H1 (cell line): ENCODE data around the gene MAGI1. TPM values are rescaled to one million over a fixed set of nuclear protein-coding genes. Genes with fewer than 3 reads are reported as not detected.

Experiments
- CTCF ChIA-PET: fragments of 300-600 bp; sonication (Branson Sonifier 250); formaldehyde crosslinking; loops from one replicate; lab custom pipeline; 2021; ENCODE audit not compliant: partially characterized antibody; lab: Charles Lee
- POLR2A ChIA-PET: fragments of 300-600 bp; sonication (Branson Sonifier 250); formaldehyde crosslinking; loops from one replicate; lab custom pipeline; 2021; ENCODE audit warnings: inconsistent platforms; ENCODE audit not compliant: partially characterized antibody; lab: Charles Lee
- DNase-seq, 2 experiments: peaks; one replicate each; pipeline versions ENCODE4 v3.0.0 to v3.0.0-alpha.2; 2010 to 2022; ENCODE audit warnings: low spot score in 2 of 2, low read depth in 1 of 2, mixed read lengths in 1 of 2
- FAIRE-seq: peaks from 2 replicates; lab custom pipeline; 2011; peaks lifted over from hg19 to GRCh38; lab: Jason Lieb, UNC
- H2AFZ ChIP-seq: 2 replicates; pipeline ENCODE4 v1.8.1; 2012; ENCODE audit warnings: low read length, inconsistent platforms
- H2AK5ac ChIP-seq: 2 replicates; pipeline ENCODE4 v1.6.1; 2013; ENCODE audit warnings: low read depth, low read length
- H2BK120ac ChIP-seq: replicated peaks from 2 replicates; pipeline ENCODE3; 2013; ENCODE audit warnings: low read depth, low read length, inconsistent platforms
- H2BK12ac ChIP-seq: 2 replicates; pipeline ENCODE4 v1.6.1; 2013; ENCODE audit warnings: low read depth, low read length
- H2BK15ac ChIP-seq: 2 replicates; pipeline ENCODE4 v1.6.1; 2013; ENCODE audit warnings: low read length
- H2BK20ac ChIP-seq: 2 replicates; pipeline ENCODE4 v1.6.1; 2013; ENCODE audit warnings: low read length
- H2BK5ac ChIP-seq: 2 replicates; pipeline ENCODE4 v1.6.1; 2013; ENCODE audit warnings: low read depth, low read length
- H3K14ac ChIP-seq: 2 replicates; pipeline ENCODE4 v1.6.1; 2013; ENCODE audit warnings: inconsistent platforms; ENCODE audit not compliant: insufficient read length
- H3K18ac ChIP-seq: 2 replicates; pipeline ENCODE4 v1.6.1; 2013; ENCODE audit warnings: low read length; ENCODE audit errors: extremely low read depth
- H3K23ac ChIP-seq: 2 replicates; pipeline ENCODE4 v1.6.1; 2013; ENCODE audit warnings: inconsistent platforms; ENCODE audit not compliant: insufficient read length
- H3K23me2 ChIP-seq: 2 replicates; pipeline ENCODE4 v1.6.1; 2013; ENCODE audit warnings: low read depth, low read length
- H3K27ac ChIP-seq: 2 replicates; pipeline ENCODE4 v1.6.1; 2011; ENCODE audit warnings: low read depth, low read length, inconsistent platforms
- H3K27me3 ChIP-seq, 4 experiments: replicated peaks in 1 of 4; 1 replicate in 1 of 4; 2 replicates in 3 of 4; pipeline versions ENCODE4 v1.6.1 to v1.8.1; 2011 to 2013; ENCODE audit warnings: low read length in 3 of 4, mild to moderate bottlenecking in 3 of 4, inconsistent platforms in 2 of 4, mixed read lengths in 2 of 4, moderate library complexity in 1 of 4; ENCODE audit not compliant: control insufficient read depth in 3 of 4, insufficient read depth in 3 of 4; ENCODE audit errors: extremely low read depth in 1 of 4
- H3K36me3 ChIP-seq, 4 experiments: 2 replicates each; pipeline versions ENCODE4 v1.6.1 to v1.8.1; 2011 to 2013; ENCODE audit warnings: mild to moderate bottlenecking in 4 of 4, low read length in 3 of 4, moderate library complexity in 2 of 4, control low read depth in 1 of 4, inconsistent platforms in 1 of 4; ENCODE audit not compliant: insufficient read depth in 4 of 4, control insufficient read depth in 2 of 4
- H3K4ac ChIP-seq: replicated peaks from 2 replicates; pipeline ENCODE3; 2013; ENCODE audit warnings: low read length, low read depth, mixed read lengths, inconsistent platforms; ENCODE audit not compliant: insufficient read length
- H3K4me1 ChIP-seq, 4 experiments: replicated peaks in 1 of 4; 1 replicate in 1 of 4; 2 replicates in 3 of 4; pipeline versions ENCODE4 v1.6.1 to v1.8.1; 2011 to 2013; ENCODE audit warnings: low read length in 3 of 4, inconsistent platforms in 2 of 4, mixed read lengths in 1 of 4; ENCODE audit not compliant: insufficient read depth in 4 of 4, control insufficient read depth in 3 of 4
- H3K4me2 ChIP-seq, 2 experiments: 2 replicates each; pipeline versions ENCODE4 v1.6.1 to v1.8.1; 2011 to 2013; ENCODE audit warnings: low read depth in 2 of 2, low read length in 2 of 2, control low read depth in 1 of 2, inconsistent platforms in 1 of 2, mild to moderate bottlenecking in 1 of 2; ENCODE audit not compliant: insufficient read depth in 1 of 2
- H3K4me3 ChIP-seq, 4 experiments: fragments of 200-600, 300-600 bp in 1 of 4; sonication (generic), shearing (Covaris generic), sonication (Bioruptor Twin) in 1 of 4; 2 replicates each; pipeline versions ENCODE4 v1.5.1 to v1.8.1; 2011 to 2016; ENCODE audit warnings: low read length in 4 of 4, low read depth in 3 of 4, control low read depth in 2 of 4, inconsistent platforms in 2 of 4, mild to moderate bottlenecking in 2 of 4, mixed read lengths in 1 of 4, moderate library complexity in 1 of 4; ENCODE audit not compliant: insufficient read depth in 2 of 4; ENCODE audit errors: extremely low read depth in 1 of 4
- H3K56ac ChIP-seq: replicated peaks from 2 replicates; pipeline ENCODE3; 2013; ENCODE audit warnings: low read depth, mild to moderate bottlenecking, mixed read lengths, low read length, inconsistent platforms; ENCODE audit not compliant: insufficient read length
- H3K79me1 ChIP-seq: 2 replicates; pipeline ENCODE4 v1.6.1; 2013; ENCODE audit warnings: low read depth, low read length, control low read depth
- H3K79me2 ChIP-seq, 2 experiments: 2 replicates each; pipeline versions ENCODE4 v1.6.1 to v1.8.1; 2012 to 2013; ENCODE audit warnings: low read length in 2 of 2, mild to moderate bottlenecking in 2 of 2, inconsistent platforms in 1 of 2; ENCODE audit not compliant: insufficient read depth in 2 of 2, control insufficient read depth in 1 of 2
- H3K9ac ChIP-seq, 4 experiments: replicated peaks in 1 of 4; 1 replicate in 1 of 4; 2 replicates in 3 of 4; pipeline versions ENCODE4 v1.6.1 to v1.8.1; 2011 to 2013; ENCODE audit warnings: low read depth in 3 of 4, low read length in 3 of 4, control low read depth in 2 of 4, mild to moderate bottlenecking in 2 of 4, moderate library complexity in 2 of 4, inconsistent platforms in 1 of 4; ENCODE audit errors: extremely low read depth in 1 of 4
- H3K9me3 ChIP-seq, 2 experiments: 2 replicates each; pipeline versions ENCODE4 v1.6.1 to v1.8.1; 2012 to 2013; ENCODE audit warnings: mild to moderate bottlenecking in 2 of 2, moderate library complexity in 2 of 2, control low read depth in 1 of 2, inconsistent platforms in 1 of 2, low read depth in 1 of 2, low read length in 1 of 2, mixed read lengths in 1 of 2; ENCODE audit not compliant: insufficient read depth in 2 of 2
- H4K20me1 ChIP-seq, 2 experiments: replicated peaks in 1 of 2; 2 replicates each; pipeline versions ENCODE3 to v1.8.1; 2011 to 2013; ENCODE audit warnings: inconsistent platforms in 2 of 2, low read length in 2 of 2, mild to moderate bottlenecking in 1 of 2; ENCODE audit not compliant: insufficient read depth in 2 of 2, control insufficient read depth in 1 of 2
- H4K5ac ChIP-seq: 2 replicates; pipeline ENCODE4 v1.6.1; 2013; ENCODE audit warnings: low read length, low read depth, mixed read lengths, inconsistent platforms; ENCODE audit not compliant: insufficient read length
- H4K8ac ChIP-seq: 2 replicates; pipeline ENCODE4 v1.8.0; 2013; ENCODE audit warnings: mild to moderate bottlenecking, moderate library complexity, low read length, inconsistent platforms; ENCODE audit not compliant: insufficient read depth; ENCODE audit errors: extremely low read depth
- H4K91ac ChIP-seq: replicated peaks from 2 replicates; pipeline ENCODE3; 2013; ENCODE audit warnings: low read length, mixed read lengths, inconsistent platforms; ENCODE audit not compliant: insufficient read length
- BCL11A ChIP-seq, 2 experiments: IDR thresholded peaks; one replicate each; pipeline ENCODE4 v1.6.1; 2011; ENCODE audit warnings: low read depth in 2 of 2, low read length in 2 of 2, mild to moderate bottlenecking in 2 of 2
- POLR2AphosphoS5 ChIP-seq: IDR thresholded peaks from 2 replicates; pipeline ENCODE4 v1.6.1; 2011; ENCODE audit warnings: low read depth, low read length
- SP4 ChIP-seq: IDR thresholded peaks from 2 replicates; pipeline ENCODE4 v1.6.1; 2012; ENCODE audit warnings: low read length, inconsistent platforms
- TAF7 ChIP-seq: optimal IDR thresholded peaks from 2 replicates; pipeline ENCODE3; 2011; ENCODE audit warnings: low read depth, mild to moderate bottlenecking, inconsistent platforms, low read length, moderate library complexity, borderline replicate concordance
- WGBS, 2 experiments: shearing (Covaris generic) in 1 of 2; methylation state at CpG; one replicate each; pipeline versions ENCODE4 v1.1.6 to v1.1.7; 2013 to 2015; ENCODE audit warnings: low lambda C conversion rate in 2 of 2, mixed read lengths in 2 of 2, inconsistent platforms in 1 of 2, low coverage in 1 of 2, missing lambda C conversion rate in 1 of 2; ENCODE audit not compliant: insufficient replicate concordance in 2 of 2, insufficient coverage in 1 of 2, insufficient read length in 1 of 2; ENCODE audit errors: extremely low coverage in 1 of 2, missing lambda C conversion rate in 1 of 2; 5-methylcytosine and 5-hydroxymethylcytosine counted together
- polyA plus RNA-seq, 7 experiments: library from polyadenylated mRNA; depleted of rRNA in 3 of 7; stranded (reverse) in 5 of 7; unstranded in 2 of 7; fragments of >200 nt in 5 of 7; fragments of 200-250 nt in 2 of 7; gene quantifications; 1 replicate in 5 of 7; 2 replicates in 1 of 7; 4 replicates in 1 of 7; pipeline versions ENCODE4 v1.2.1 to v1.2.3, GENCODE V29; 2011 to 2013; ENCODE audit warnings: missing spikeins in 2 of 7, mixed read lengths in 2 of 7
- total RNA-seq: library from RNA; stranded (reverse); fragmentation: NEBNext Ultra II Directional; extraction: Animal tissue kit (Norgen Biotek cat#: 25700); gene quantifications from 2 replicates; pipeline ENCODE4 v1.2.1, GENCODE V29; 2021

Gene MAGI1
- total and polyA plus RNA-seq, 2 of the 8 experiments (the other 6 are each of a cell fraction or from before 2014, with no cell fraction given), result 19.8 to 78.0 TPM

- CTCF ChIA-PET, result interaction anchor here (0.6 to 1.4 kb wide), 4 partner anchors 28 to 333 kb away, joined by 3 to 4 read pairs (median 4); no protein-coding TSS in a partner anchor
- Histone ChIP-seq H4K5ac (no peak overlapping the region), H2BK120ac (no peak overlapping the region), H3K9ac (no peak overlapping the region), H2BK15ac (no peak overlapping the region), H3K23me2 (no peaks in the 10 kb centered on the region), H3K79me2 (peaks cover 0 to 2% of the 10 kb centered on the region in 2 experiments; a peak in 2 of 4 replicates), H2BK20ac (no peak overlapping the region), H3K14ac (no peak overlapping the region), H2BK12ac (no peak overlapping the region), H3K18ac (no peak overlapping the region), H3K9me3 (no peaks in the 10 kb centered on the region), H3K56ac (no peak overlapping the region), H2AFZ (no peak overlapping the region), H3K27ac (no peak overlapping the region), H3K4ac (no peak overlapping the region), H3K79me1 (no peaks in the 10 kb centered on the region; the same call in 1 of the 2 replicates), H3K23ac (no peak overlapping the region), H3K4me3 (no peak overlapping the region), H4K8ac (no peak overlapping the region), H3K27me3 (no peaks in the 10 kb centered on the region), H3K4me2 (no peak overlapping the region), H2BK5ac (no peak overlapping the region), H2AK5ac (no peak overlapping the region), H4K91ac (no peak overlapping the region), H4K20me1 (no peaks in the 10 kb centered on the region), H3K36me3 (no peaks in the 10 kb centered on the region), H3K4me1 (peaks cover 0 to 4% (median 2%) of the 10 kb centered on the region in 4 experiments; a peak in 2 of 7 replicates)
- 89% methylated on average over 3 of the region's 3 CpGs; no CpG with 5 or more reads in 1 of the 2 experiments for WGBS, 2 experiments
- POLR2A ChIA-PET, result no interaction called here
- FAIRE-seq (no peak), DNase-seq (no peak)
- no peak for TF ChIP-seq TAF7
- no peak for TF ChIP-seq BCL11A (IDR thresholded peaks at IDR 0.05; ENCODE audit: low read depth in 2 of 2, low read length in 2 of 2)
- TF ChIP-seq SP4, result no peak
- TF ChIP-seq POLR2AphosphoS5, result no peak
Measured at GRCh38 chr3:65772758-65773157, 266.0 kb downstream of the MAGI1 start.
